K562 (cell line): Measurements from ENCODE around the gene RNF213. TPM values are rescaled to one million over a fixed set of nuclear protein-coding genes. Genes with fewer than 3 reads are reported as not detected.

Experiments
- ATAC-seq: fragments of 200-7000 bp; cut with Tn5 transposase; 3 replicates; pipeline ENCODE4 v1.9.1; 2020; ENCODE audit warnings: moderate library complexity
- BruUV-seq: library from RNA; stranded (reverse); fragments of 400-500 nt; replicated peaks from 2 replicates; lab custom pipeline; 2021; lab: Mats Ljungman, UMichigan
- CTCF ChIA-PET: fragments of 300-600 bp; formaldehyde crosslinking; extraction: SDS; loops from one replicate; lab custom pipeline; 2021; ENCODE audit warnings: low intra/inter-chr PET ratio; lab: Yijun Ruan, JAX
- POLR2A ChIA-PET: fragments of 300-600, 350-650 bp; sonication (Branson Sonifier 250); formaldehyde crosslinking; extraction: SDS; loops from one replicate; lab custom pipeline; 2021; ENCODE audit warnings: antibody characterized with exemption, inconsistent platforms; lab: Yijun Ruan, JAX
- DNase-seq, 4 experiments: peaks; one replicate each; pipeline versions ENCODE4 v3.0.0 to v3.0.0-alpha.2; 2011 to 2018; ENCODE audit warnings: low spot score in 3 of 4, mixed read lengths in 3 of 4; ENCODE audit errors: extremely low read depth in 1 of 4
- FAIRE-seq: peaks from 2 replicates; lab custom pipeline; 2011; peaks lifted over from hg19 to GRCh38; lab: Jason Lieb, UNC
- H2AFZ ChIP-seq: 2 replicates; pipeline ENCODE4 v1.6.0; 2011; ENCODE audit warnings: low read depth, low read length, control low read depth, inconsistent platforms
- H3K27ac ChIP-seq: fragments of 200-600 bp; 3 replicates; pipeline ENCODE4 v1.8.0; 2011; ENCODE audit warnings: low read depth, mild to moderate bottlenecking, control low read depth, inconsistent platforms, low read length, moderate library complexity, mixed read lengths; ENCODE audit errors: extremely low read depth
- H3K27me3 ChIP-seq, 2 experiments: fragments of 300-600 bp in 1 of 2; 2 replicates in 1 of 2; 3 replicates in 1 of 2; pipeline versions ENCODE4 v1.6.0 to v1.8.0; 2011; ENCODE audit warnings: inconsistent platforms in 2 of 2, low read length in 2 of 2, mild to moderate bottlenecking in 1 of 2, mixed read lengths in 1 of 2, moderate library complexity in 1 of 2; ENCODE audit not compliant: control insufficient read depth in 2 of 2, insufficient read depth in 2 of 2
- H3K36me3 ChIP-seq: fragments of 300-600 bp; 3 replicates; pipeline ENCODE4 v1.8.0; 2011; ENCODE audit warnings: mild to moderate bottlenecking, low read length, inconsistent platforms; ENCODE audit not compliant: control insufficient read depth, insufficient read depth
- H3K4me1 ChIP-seq, 2 experiments: fragments of 200-600 bp in 1 of 2; replicated peaks in 1 of 2; 2 replicates in 1 of 2; 3 replicates in 1 of 2; pipeline versions ENCODE4 v1.5.1 to v1.8.0; 2011; ENCODE audit warnings: inconsistent platforms in 2 of 2, low read length in 2 of 2, mild to moderate bottlenecking in 1 of 2, mixed read lengths in 1 of 2, moderate library complexity in 1 of 2; ENCODE audit not compliant: control insufficient read depth in 2 of 2, insufficient read depth in 2 of 2
- H3K4me2 ChIP-seq: 2 replicates; pipeline ENCODE4 v1.6.1; 2011; ENCODE audit warnings: low read length, control low read depth, inconsistent platforms, mixed read lengths; ENCODE audit not compliant: insufficient read depth
- H3K4me3 ChIP-seq: fragments of 200-600 bp; sonication (generic), shearing (Covaris generic); 2 replicates; pipeline ENCODE4 v1.5.1; 2016; ENCODE audit warnings: control low read depth, inconsistent platforms
- H3K79me2 ChIP-seq: fragments of 200-600 bp; 3 replicates; pipeline ENCODE4 v1.8.0; 2011; ENCODE audit warnings: low read length, inconsistent platforms; ENCODE audit not compliant: control insufficient read depth, insufficient read depth
- H3K9ac ChIP-seq, 2 experiments: 2 replicates each; pipeline versions ENCODE4 v1.6.0 to v1.6.1; 2011; ENCODE audit warnings: low read depth in 2 of 2, low read length in 2 of 2, control low read depth in 1 of 2, inconsistent platforms in 1 of 2, mild to moderate bottlenecking in 1 of 2, mixed read lengths in 1 of 2; ENCODE audit not compliant: insufficient read depth in 1 of 2
- H3K9me1 ChIP-seq: one replicate; pipeline ENCODE4 v1.6.0; 2011; ENCODE audit warnings: inconsistent platforms, mild to moderate bottlenecking, low read length, moderate library complexity; ENCODE audit not compliant: control insufficient read depth, insufficient read depth
- H3K9me3 ChIP-seq: replicated peaks from 2 replicates; pipeline ENCODE4 v1.5.1; 2011; ENCODE audit warnings: low read depth, low read length, inconsistent platforms; ENCODE audit not compliant: control insufficient read depth, insufficient read depth
- H4K20me1 ChIP-seq: replicated peaks from 2 replicates; pipeline ENCODE4 v1.6.1; 2011; ENCODE audit warnings: low read length, inconsistent platforms, mixed read lengths; ENCODE audit not compliant: control insufficient read depth, insufficient read depth
- BCL6 ChIP-seq: fragments of 250-450 bp; sonication (Bioruptor Pico); IDR thresholded peaks from 2 replicates; pipeline ENCODE4 v1.4.0; 2020
- CCNT2 ChIP-seq: IDR thresholded peaks from 2 replicates; pipeline ENCODE4 v1.6.1; 2011; ENCODE audit warnings: borderline replicate concordance, low read depth, mild to moderate bottlenecking, moderate library complexity, mixed read lengths, low read length; ENCODE audit not compliant: insufficient read length; ENCODE audit errors: extremely low read depth
- FOXO4 ChIP-seq: fragments of 450-650 bp; formaldehyde crosslinking; IDR thresholded peaks from 2 replicates; pipeline ENCODE4 v1.4.0; 2020; ENCODE audit warnings: mild to moderate bottlenecking, moderate library complexity
- HMBOX1 ChIP-seq: sonication (generic); IDR thresholded peaks from 2 replicates; pipeline ENCODE4 v1.6.1; 2016
- MEF2D ChIP-seq: conservative IDR thresholded peaks from 2 replicates; pipeline ENCODE4 v1.6.1; 2016; ENCODE audit warnings: low read depth, missing genetic modification characterization, missing compliant biosample characterization
- MTA2 ChIP-seq: fragments of 450-650 bp; IDR thresholded peaks from 2 replicates; pipeline ENCODE4 v1.6.1; 2016; ENCODE audit warnings: low read depth
- NR2F6 ChIP-seq: fragments of 450-650 bp; formaldehyde crosslinking; IDR thresholded peaks from 2 replicates; pipeline ENCODE4 v1.4.0; 2020; ENCODE audit warnings: mild to moderate bottlenecking
- RNF2 ChIP-seq: sonication (generic); IDR thresholded peaks from 2 replicates; pipeline ENCODE4 v1.6.1; 2016
- ZNF436 ChIP-seq: fragments of 250-450, 450-650 bp; sonication (Bioruptor Pico); formaldehyde crosslinking; IDR thresholded peaks from 2 replicates; pipeline ENCODE4 v1.7.0; 2020; ENCODE audit warnings: mild to moderate bottlenecking
- WGBS: fragments of 100-300 bp; shearing (Covaris generic); methylation state at CpG from one replicate; pipeline ENCODE4 v1.1.6; 2016; ENCODE audit warnings: low coverage, mixed read lengths; ENCODE audit not compliant: insufficient coverage; ENCODE audit errors: missing lambda C conversion rate; 5-methylcytosine and 5-hydroxymethylcytosine counted together
- in situ Hi-C: fragments of 300-500 bp; cut with MboI; formaldehyde crosslinking; loops from 4 replicates; pipeline ENCODE4 v1.15.0; 2018; ENCODE audit warnings: inconsistent platforms, mixed read lengths
- intact Hi-C: fragments of 100-400 bp; cut with micrococcal nuclease; formaldehyde crosslinking; loops from 2 replicates; pipeline ENCODE4 v1.14.2; 2022
- polyA plus RNA-seq, 8 experiments: library from polyadenylated mRNA; depleted of rRNA in 4 of 8; stranded (reverse) in 5 of 8; unstranded in 3 of 8; fragments of >200 nt; fragmentation: Nextera tagmentation in 2 of 8; fragmentation: Illumina TruSeq in 1 of 8; extraction: Ambion mirVana in 2 of 8; extraction: Trizol in 1 of 8; gene quantifications; 2 replicates each; pipeline versions ENCODE4 v1.2.1 to v1.2.3, GENCODE V29; 2011 to 2014; ENCODE audit warnings: inconsistent platforms in 1 of 8, missing spikeins in 1 of 8
- total RNA-seq, 7 experiments: library from RNA; depleted of rRNA in 6 of 7; stranded (reverse); fragments of >200 nt in 6 of 7; fragmentation: Illumina TruSeq in 2 of 7; extraction: Trizol in 2 of 7; gene quantifications; 2 replicates each; pipeline versions ENCODE4 v1.2.1 to v1.2.3, GENCODE V29; 2011 to 2021; ENCODE audit warnings: low replicate concordance in 1 of 7

Gene RNF213
- total and polyA plus RNA-seq, 9 of the 15 experiments (the other 6 are each of a cell fraction or from before 2014, with no cell fraction given), result 5.3 to 33.6 (median 17.9) TPM

GRCh38 chr17:80371196-80371595 is 110.5 kb downstream of the RNF213 start:
- Histone ChIP-seq H3K79me2 (no peaks in the 10 kb centered on the region), H3K36me3 (peaks cover 65% of the 10 kb centered on the region; the same call in 2 of the 3 replicates), H3K9ac (no peak overlapping the region), H4K20me1 (no peaks in the 10 kb centered on the region), H3K9me3 (no peaks in the 10 kb centered on the region), H3K4me3 (no peak overlapping the region), H3K9me1 (peaks cover 2% of the 10 kb centered on the region), H3K27me3 (no peaks in the 10 kb centered on the region), H3K4me1 (no peaks in the 10 kb centered on the region), H3K4me2 (no peak overlapping the region), H2AFZ (no peak overlapping the region), H3K27ac (no peak overlapping the region)
- ChIA-PET POLR2A (no interaction called here), CTCF (no interaction called here)
- no peak for FAIRE-seq
- in situ Hi-C loops, result no loop called here
- intact Hi-C loops, result no loop called here
- DNase-seq, result no peak
- no TSS peak for BruUV-seq
- ATAC-seq, result no peak
- WGBS, result 58% methylated on average over 5 of the region's 5 CpGs
- TF ChIP-seq NR2F6 (CRISPR knock-in tag) (no peak), CCNT2 (no peak), MEF2D (no peak), BCL6 (no peak), FOXO4 (CRISPR knock-in tag) (no peak), MTA2 (no peak), HMBOX1 (no peak), RNF2 (no peak), ZNF436 (CRISPR knock-in tag) (no peak)
